Omental fat pad (tissue), 4 donors: ENCODE data around the gene PDE8A. TPM values are rescaled to one million over a fixed set of nuclear protein-coding genes. Genes with fewer than 3 reads are reported as not detected.

Source experiments
- ATAC-seq: fragments of 150-250 bp; one replicate; pipeline ENCODE4 v1.9.1; 2016; ENCODE audit warnings: mild to moderate bottlenecking, moderate library complexity; ENCODE audit not compliant: low FRiP score
- DNase-seq: peaks from one replicate; pipeline ENCODE4 v3.0.0-alpha.2; 2019; ENCODE audit warnings: low spot score
- total RNA-seq, 4 donors: library from RNA; depleted of rRNA; stranded (reverse); fragments of >200 nt; gene quantifications; one replicate each; pipeline ENCODE4 v1.1.0, GENCODE V29; 2016
- TF ChIP-seq, protein P1 (sequence below), 3 donors: fragments of 450-650 bp; IDR thresholded peaks; one replicate each; pipeline ENCODE4 v1.5.1; 2016 to 2017; ENCODE audit warnings: antibody characterized with exemption in 3 of 3, mild to moderate bottlenecking in 3 of 3, moderate library complexity in 2 of 3

Gene PDE8A
- total RNA-seq, 4 donors from 2014 or later = 61.0 to 86.5 (median 79.0) TPM

DNA sequence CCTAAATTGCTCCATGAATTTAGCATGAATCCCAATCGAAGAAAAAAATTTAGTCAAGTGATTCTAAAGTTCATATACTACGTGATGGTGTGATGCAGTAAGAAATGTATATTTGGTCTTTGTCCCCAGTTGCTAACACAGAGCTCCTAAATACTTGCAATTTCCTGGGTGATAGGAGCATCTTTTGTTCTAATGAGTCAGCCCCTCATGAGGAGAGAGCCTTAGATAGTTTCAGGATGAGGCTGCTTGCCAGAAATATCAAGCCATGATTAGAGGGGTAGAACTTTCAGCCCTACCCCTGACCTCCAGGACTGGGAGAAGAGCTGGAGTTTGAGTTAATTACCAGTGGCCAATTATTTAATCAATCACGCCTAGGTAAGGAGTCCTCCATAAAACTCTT is 170.2 kb downstream of the PDE8A start:
- ATAC-seq (no peak), DNase-seq (no peak)
- TF ChIP-seq, protein P1, sequence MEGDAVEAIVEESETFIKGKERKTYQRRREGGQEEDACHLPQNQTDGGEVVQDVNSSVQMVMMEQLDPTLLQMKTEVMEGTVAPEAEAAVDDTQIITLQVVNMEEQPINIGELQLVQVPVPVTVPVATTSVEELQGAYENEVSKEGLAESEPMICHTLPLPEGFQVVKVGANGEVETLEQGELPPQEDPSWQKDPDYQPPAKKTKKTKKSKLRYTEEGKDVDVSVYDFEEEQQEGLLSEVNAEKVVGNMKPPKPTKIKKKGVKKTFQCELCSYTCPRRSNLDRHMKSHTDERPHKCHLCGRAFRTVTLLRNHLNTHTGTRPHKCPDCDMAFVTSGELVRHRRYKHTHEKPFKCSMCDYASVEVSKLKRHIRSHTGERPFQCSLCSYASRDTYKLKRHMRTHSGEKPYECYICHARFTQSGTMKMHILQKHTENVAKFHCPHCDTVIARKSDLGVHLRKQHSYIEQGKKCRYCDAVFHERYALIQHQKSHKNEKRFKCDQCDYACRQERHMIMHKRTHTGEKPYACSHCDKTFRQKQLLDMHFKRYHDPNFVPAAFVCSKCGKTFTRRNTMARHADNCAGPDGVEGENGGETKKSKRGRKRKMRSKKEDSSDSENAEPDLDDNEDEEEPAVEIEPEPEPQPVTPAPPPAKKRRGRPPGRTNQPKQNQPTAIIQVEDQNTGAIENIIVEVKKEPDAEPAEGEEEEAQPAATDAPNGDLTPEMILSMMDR (IDR thresholded peaks at IDR 0.05) = no peak

DNA sequence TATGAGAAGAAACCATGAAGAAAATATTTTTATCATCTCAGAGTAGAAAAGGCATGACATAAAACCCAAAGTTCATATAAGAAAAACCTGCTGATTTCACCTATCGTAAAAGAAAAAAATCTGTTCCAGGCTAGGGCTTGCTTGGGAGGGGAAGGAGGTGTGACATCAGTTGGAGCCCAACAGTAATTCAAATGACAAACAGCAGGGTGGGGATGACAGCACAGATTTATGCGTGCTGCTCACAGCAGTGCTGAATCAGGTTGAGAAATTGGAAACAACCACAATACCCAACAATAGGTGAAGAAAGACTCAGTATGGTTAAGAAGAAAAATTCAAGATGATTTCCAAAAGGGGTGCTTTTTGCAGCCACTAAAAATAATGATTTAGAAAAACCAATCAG is 172.4 kb downstream of the PDE8A start:
- no peak for ATAC-seq
- TF ChIP-seq, protein P1 (IDR thresholded peaks at IDR 0.05) = no peak
- DNase-seq = no peak

DNA sequence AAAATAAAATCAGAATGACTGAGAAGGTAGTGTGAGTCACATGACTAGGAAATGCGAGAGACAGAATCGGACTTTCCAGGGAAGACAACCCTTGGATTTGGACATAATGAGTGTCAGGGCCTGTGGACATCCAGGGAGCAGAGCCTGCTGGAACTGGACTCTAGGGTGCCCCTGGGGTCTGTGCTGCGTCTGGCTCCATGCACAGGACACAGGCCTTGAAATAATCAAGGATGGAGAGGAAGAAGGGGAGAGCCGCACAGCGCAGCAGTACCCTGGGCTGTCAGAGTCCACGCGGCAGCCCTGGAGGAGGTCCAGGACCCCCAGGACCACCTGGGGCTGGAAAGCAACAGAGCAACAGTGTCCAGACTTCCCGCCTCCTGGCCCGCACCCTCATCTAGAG is 173.7 kb downstream of the PDE8A start:
- ATAC-seq (no peak), DNase-seq (no peak)
- TF ChIP-seq, protein P1 (IDR thresholded peaks at IDR 0.05) = no peak

DNA sequence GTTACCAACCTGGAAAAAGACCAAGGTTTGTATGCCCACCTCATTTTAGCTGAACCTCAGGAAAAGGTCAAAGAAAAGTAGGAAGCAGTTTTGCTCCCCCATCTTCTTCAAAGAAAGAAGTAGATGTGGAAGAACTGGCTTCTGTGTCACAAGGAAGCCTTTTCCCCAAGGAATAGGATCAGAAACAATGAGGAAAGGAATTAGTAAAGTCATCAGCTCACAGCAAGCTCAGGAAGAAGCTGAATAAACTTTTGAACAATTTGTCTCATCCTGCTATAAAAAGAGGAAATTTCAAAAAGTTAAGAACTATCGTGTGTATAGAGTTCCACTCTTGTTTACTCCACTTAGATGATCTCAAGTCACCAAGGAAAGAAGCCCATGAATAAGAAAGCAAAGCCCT is 174.2 kb downstream of the PDE8A start:
- TF ChIP-seq, protein P1 (IDR thresholded peaks at IDR 0.05) = no peak
- ATAC-seq = no peak
- no peak for DNase-seq

DNA sequence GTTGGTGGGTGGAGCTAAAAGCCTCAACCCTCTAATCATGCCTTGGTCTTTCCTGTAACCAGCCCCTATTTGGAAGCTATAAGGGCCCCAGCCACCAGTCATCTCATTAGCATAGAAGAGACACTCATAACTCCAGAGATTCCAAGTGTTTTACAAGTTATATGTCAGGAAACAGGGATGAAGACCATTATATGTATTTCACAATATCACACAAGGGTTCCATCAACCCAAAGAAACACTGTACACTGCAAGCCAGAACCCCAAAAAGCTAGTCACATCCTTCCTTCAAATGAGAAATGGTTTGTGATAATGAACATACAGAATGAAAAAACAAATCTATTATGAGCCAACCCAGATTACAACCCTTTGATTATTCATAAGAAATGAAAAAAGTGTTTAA is 175.7 kb downstream of the PDE8A start:
- TF ChIP-seq, protein P1 (IDR thresholded peaks at IDR 0.05) = no peak
- ATAC-seq (no peak), DNase-seq (no peak)

DNA sequence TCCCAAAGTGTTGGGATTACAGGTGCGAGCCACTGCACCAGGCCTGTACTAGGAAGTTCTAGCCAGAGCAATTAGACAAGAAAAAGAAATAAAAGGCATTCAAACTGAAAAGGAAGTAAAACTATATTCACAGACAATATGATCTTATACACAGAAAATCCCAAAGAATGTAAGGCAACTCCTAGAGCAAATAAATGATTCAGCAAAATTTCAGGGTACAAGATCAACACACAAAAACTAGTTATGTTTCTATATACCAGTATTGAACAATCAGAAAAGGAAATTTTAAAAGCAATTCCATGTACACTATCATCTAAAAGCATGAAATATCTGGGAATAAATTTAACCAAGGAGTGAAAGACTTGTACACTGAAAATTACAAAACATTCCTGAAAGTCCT is 180.6 kb downstream of the PDE8A start:
- no peak for ATAC-seq

DNA sequence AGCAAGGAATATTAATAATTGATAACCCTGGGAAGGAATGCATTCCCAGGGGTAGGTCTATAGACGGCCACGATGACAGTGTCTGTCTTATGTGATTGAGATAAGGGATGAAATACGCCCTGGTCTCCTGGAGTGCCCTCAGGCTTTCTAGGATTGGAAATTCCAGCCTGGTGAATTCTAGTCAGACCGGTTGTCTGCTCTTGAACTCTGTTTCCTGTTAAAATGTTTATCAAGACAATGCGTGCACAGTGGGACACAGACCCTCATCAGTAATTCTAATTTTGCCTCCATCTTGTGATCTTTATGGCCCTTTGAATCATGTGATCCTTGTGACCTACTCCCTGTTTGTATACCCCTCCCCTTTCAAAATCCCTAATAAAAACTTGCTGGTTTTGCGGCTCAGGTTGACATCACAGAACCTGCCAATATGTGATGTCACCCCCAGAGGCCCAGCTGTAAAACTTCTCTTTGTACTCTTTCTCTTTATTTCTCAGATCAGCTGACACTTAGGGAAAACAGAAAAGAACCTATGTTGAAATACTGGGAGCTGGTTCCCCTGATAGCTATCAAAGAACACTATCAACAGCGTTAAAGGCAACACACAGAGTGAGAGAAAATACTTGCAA is 183.3 kb downstream of the PDE8A start:
- TF ChIP-seq, protein P1 (IDR thresholded peaks at IDR 0.05) = no peak
- no peak for ATAC-seq
- no peak for DNase-seq

More for the DNA sequence above, 180.6 kb downstream of the PDE8A start:
- no peak for DNase-seq
- TF ChIP-seq, protein P1 (IDR thresholded peaks at IDR 0.05) = no peak
